H1 (cell line): Measurements from ENCODE around the gene SPACDR. TPM values are rescaled to one million over a fixed set of nuclear protein-coding genes. Genes with fewer than 3 reads are reported as not detected.

Experiments
- CBX5 ChIP-seq: fragments of 300-800, 300-1000 bp; sonication (generic); IDR thresholded peaks from 2 replicates; pipeline ENCODE4 v1.7.1; 2016; ENCODE audit warnings: antibody characterized with exemption, low read length, low read depth
- CHD7 ChIP-seq: fragments of 300-600 bp; sonication (generic); IDR thresholded peaks from 2 replicates; pipeline ENCODE4 v1.7.1; 2012; ENCODE audit warnings: low read length, moderate library complexity, mild to moderate bottlenecking, inconsistent platforms; ENCODE audit not compliant: insufficient replicate concordance
- EZH2 ChIP-seq: fragments of 200-600 bp; sonication (generic); IDR thresholded peaks from 2 replicates; pipeline ENCODE4 v1.7.1; 2012; ENCODE audit warnings: low read depth, mild to moderate bottlenecking, moderate library complexity, low read length, inconsistent platforms; ENCODE audit not compliant: severe bottlenecking
- GABPA ChIP-seq: IDR thresholded peaks from 2 replicates; pipeline ENCODE4 v1.6.1; 2011; ENCODE audit warnings: mild to moderate bottlenecking, low read length, moderate library complexity, borderline replicate concordance; ENCODE audit not compliant: insufficient read depth
- KDM5A ChIP-seq: fragments of 200-600 bp; IDR thresholded peaks from 2 replicates; pipeline ENCODE4 v1.7.1; 2012; ENCODE audit warnings: mild to moderate bottlenecking, low read length, inconsistent platforms, mixed read lengths
- NRF1 ChIP-seq: IDR thresholded peaks from 2 replicates; pipeline ENCODE4 v1.6.1; 2011; ENCODE audit warnings: mild to moderate bottlenecking, low read depth, low read length, improper control_type of control experiment
- POU5F1 ChIP-seq: IDR thresholded peaks from 2 replicates; pipeline ENCODE4 v1.6.1; 2011; ENCODE audit warnings: low read depth, mild to moderate bottlenecking, low read length, moderate library complexity
- SAP30 ChIP-seq: fragments of 300-600 bp; sonication (generic); IDR thresholded peaks from 2 replicates; pipeline ENCODE4 v1.7.1; 2012; ENCODE audit warnings: low read length, moderate library complexity, mild to moderate bottlenecking, inconsistent platforms; ENCODE audit not compliant: insufficient read depth, insufficient replicate concordance
- SP2 ChIP-seq: IDR thresholded peaks from 2 replicates; pipeline ENCODE4 v1.6.1; 2012; ENCODE audit warnings: mild to moderate bottlenecking, low read length, inconsistent platforms
- polyA plus RNA-seq, 7 experiments: library from polyadenylated mRNA; depleted of rRNA in 3 of 7; stranded (reverse) in 5 of 7; unstranded in 2 of 7; fragments of >200 nt in 5 of 7; fragments of 200-250 nt in 2 of 7; gene quantifications; 1 replicate in 5 of 7; 2 replicates in 1 of 7; 4 replicates in 1 of 7; pipeline versions ENCODE4 v1.2.1 to v1.2.3, GENCODE V29; 2011 to 2013; ENCODE audit warnings: missing spikeins in 2 of 7, mixed read lengths in 2 of 7
- total RNA-seq: library from RNA; stranded (reverse); fragmentation: NEBNext Ultra II Directional; extraction: Animal tissue kit (Norgen Biotek cat#: 25700); gene quantifications from 2 replicates; pipeline ENCODE4 v1.2.1, GENCODE V29; 2021

The SPACDR gene
- total and polyA plus RNA-seq, 2 of the 8 experiments (the other 6 are each of a cell fraction or from before 2014, with no cell fraction given), result 0.26 TPM; not detected in 1

GRCh38 chr7:100429637-100430492 lies 34.2 kb downstream of the SPACDR start, which contains the start of gene MEPCE (continued):
- TF ChIP-seq EZH2, result no peak
- TF ChIP-seq POU5F1, result no peak
- TF ChIP-seq SP2, result no peak
- TF ChIP-seq NRF1, result no peak
- TF ChIP-seq KDM5A, result no peak
- no peak for TF ChIP-seq SAP30
- no peak for TF ChIP-seq CBX5
- no peak for TF ChIP-seq CHD7
- no peak for TF ChIP-seq GABPA
